ENCODE data around the gene ARX. TPM values are rescaled to one million over a fixed set of nuclear protein-coding genes. Genes with fewer than 3 reads are reported as not detected.

The ARX gene
- total and polyA plus RNA-seq, 2 experiments from 2014 or later: not detected

- no peaks in the 10 kb centered on the region for H3K9me2 ChIP-seq (ENCODE audit: insufficient read depth)
- in situ Hi-C loops (cut with MboI): no loop called here
- H4K20me1 ChIP-seq (ENCODE audit: insufficient read depth): no peaks in the 10 kb centered on the region
- no peak overlapping the region for H2AFZ ChIP-seq
- no peaks in the 10 kb centered on the region for H3K27me3 ChIP-seq (replicated peaks; ENCODE audit: insufficient read depth)
- no peaks in the 10 kb centered on the region for H3K4me1 ChIP-seq (ENCODE audit: insufficient read depth)
- no peak for TF ChIP-seq EZH2 (IDR thresholded peaks at IDR 0.05; ENCODE audit: insufficient read depth, poor library complexity, severe bottlenecking)
- TF ChIP-seq EZH2phosphoT487 (IDR thresholded peaks at IDR 0.05; ENCODE audit: insufficient read depth, low read depth): no peak
- no peak overlapping the region for H3K4me2 ChIP-seq (ENCODE audit: unreplicated experiment)
- no peak overlapping the region for H3K9ac ChIP-seq
- H3K79me2 ChIP-seq (ENCODE audit: insufficient read depth): no peaks in the 10 kb centered on the region
- 80 to 88% methylated on average over 5 of the region's 5 CpGs for WGBS, 2 experiments (ENCODE audit: low coverage in 1 of 2, low lambda C conversion rate in 2 of 2, missing lambda C conversion rate in 2 of 2)
- no peaks in the 10 kb centered on the region for H3F3A ChIP-seq (ENCODE audit: insufficient read depth)
- H3K9me3 ChIP-seq (ENCODE audit: low read depth): no peaks in the 10 kb centered on the region
- DNase-seq: peak; percentile 35
- no peak overlapping the region for H3K4me3 ChIP-seq
- no peak overlapping the region for H3K27ac ChIP-seq
- no peaks in the 10 kb centered on the region for H3K36me3 ChIP-seq (ENCODE audit: low read depth)
Observed at GRCh38 chrX:24982306-24982965, 33.3 kb downstream of the ARX start.

GRCh38 chrX:24981030-24981429 lies 34.7 kb downstream of the ARX start:
- DNase-seq: no peak
- Histone ChIP-seq H3K9ac (no peak overlapping the region), H3K9me2 (ENCODE audit: insufficient read depth) (no peaks in the 10 kb centered on the region), H3K9me3 (ENCODE audit: low read depth) (no peaks in the 10 kb centered on the region), H3K4me2 (ENCODE audit: unreplicated experiment) (no peak overlapping the region), H3K4me3 (no peak overlapping the region), H4K20me1 (ENCODE audit: insufficient read depth) (no peaks in the 10 kb centered on the region), H3K27me3 (replicated peaks; ENCODE audit: insufficient read depth) (no peaks in the 10 kb centered on the region), H3F3A (ENCODE audit: insufficient read depth) (no peaks in the 10 kb centered on the region), H3K79me2 (ENCODE audit: insufficient read depth) (no peaks in the 10 kb centered on the region), H2AFZ (no peak overlapping the region), H3K27ac (no peak overlapping the region), H3K4me1 (ENCODE audit: insufficient read depth) (no peaks in the 10 kb centered on the region), H3K36me3 (ENCODE audit: low read depth) (no peaks in the 10 kb centered on the region)
- in situ Hi-C loops (cut with MboI): no loop called here
- TF ChIP-seq EZH2phosphoT487 (IDR thresholded peaks at IDR 0.05; ENCODE audit: insufficient read depth, low read depth) (no peak), EZH2 (IDR thresholded peaks at IDR 0.05; ENCODE audit: insufficient read depth, poor library complexity, severe bottlenecking) (no peak)
- 78% methylated on average over 3 of the region's 3 CpGs for WGBS, 2 experiments (ENCODE audit: low coverage in 1 of 2, low lambda C conversion rate in 2 of 2, missing lambda C conversion rate in 2 of 2)

- no peak overlapping the region for H3K9ac ChIP-seq
- in situ Hi-C loops (cut with MboI): no loop called here
- no peaks in the 10 kb centered on the region for H3K79me2 ChIP-seq (ENCODE audit: insufficient read depth)
- H3K9me3 ChIP-seq (ENCODE audit: low read depth): no peaks in the 10 kb centered on the region
- no peaks in the 10 kb centered on the region for H3K27me3 ChIP-seq (replicated peaks; ENCODE audit: insufficient read depth)
- no peaks in the 10 kb centered on the region for H3K36me3 ChIP-seq (ENCODE audit: low read depth)
- no peak overlapping the region for H2AFZ ChIP-seq
- no peaks in the 10 kb centered on the region for H3K4me1 ChIP-seq (ENCODE audit: insufficient read depth)
- H3K9me2 ChIP-seq (ENCODE audit: insufficient read depth): no peaks in the 10 kb centered on the region
- TF ChIP-seq EZH2 (IDR thresholded peaks at IDR 0.05; ENCODE audit: insufficient read depth, poor library complexity, severe bottlenecking) (no peak), EZH2phosphoT487 (IDR thresholded peaks at IDR 0.05; ENCODE audit: insufficient read depth, low read depth) (no peak)
- no peak overlapping the region for H3K27ac ChIP-seq
- H4K20me1 ChIP-seq (ENCODE audit: insufficient read depth): no peaks in the 10 kb centered on the region
- no peak for DNase-seq
- 95 to 97% methylated on average over 3 of the region's 3 CpGs for WGBS, 2 experiments (ENCODE audit: low coverage in 1 of 2, low lambda C conversion rate in 2 of 2, missing lambda C conversion rate in 2 of 2)
- no peak overlapping the region for H3K4me3 ChIP-seq
- H3K4me2 ChIP-seq (ENCODE audit: unreplicated experiment): no peak overlapping the region
- H3F3A ChIP-seq (ENCODE audit: insufficient read depth): no peaks in the 10 kb centered on the region
Observed at GRCh38 chrX:24979081-24979480, 36.7 kb downstream of the ARX start.

GRCh38 chrX:24969812-24970211 lies 46.0 kb downstream of the ARX start:
- Histone ChIP-seq H3K9me3 (ENCODE audit: low read depth) (no peaks in the 10 kb centered on the region), H3K4me2 (ENCODE audit: unreplicated experiment) (no peak overlapping the region), H3K36me3 (ENCODE audit: low read depth) (no peaks in the 10 kb centered on the region), H3K4me3 (no peak overlapping the region), H3F3A (ENCODE audit: insufficient read depth) (no peaks in the 10 kb centered on the region), H3K9ac (no peak overlapping the region), H3K4me1 (ENCODE audit: insufficient read depth) (no peaks in the 10 kb centered on the region), H3K27ac (no peak overlapping the region), H2AFZ (no peak overlapping the region), H3K9me2 (ENCODE audit: insufficient read depth) (no peaks in the 10 kb centered on the region), H4K20me1 (ENCODE audit: insufficient read depth) (no peaks in the 10 kb centered on the region), H3K79me2 (ENCODE audit: insufficient read depth) (no peaks in the 10 kb centered on the region), H3K27me3 (replicated peaks; ENCODE audit: insufficient read depth) (no peaks in the 10 kb centered on the region)
- DNase-seq: no peak
- WGBS, 2 experiments (ENCODE audit: low coverage in 1 of 2, low lambda C conversion rate in 2 of 2, missing lambda C conversion rate in 2 of 2): 92 to 97% methylated on average over 5 of the region's 5 CpGs
- in situ Hi-C loops (cut with MboI): no loop called here
- TF ChIP-seq EZH2 (IDR thresholded peaks at IDR 0.05; ENCODE audit: insufficient read depth, poor library complexity, severe bottlenecking) (no peak), EZH2phosphoT487 (IDR thresholded peaks at IDR 0.05; ENCODE audit: insufficient read depth, low read depth) (no peak)

Data from GM23248 (cell line).